Testis (tissue), 3 donors: ENCODE data around the gene KYAT1. TPM values are rescaled to one million over a fixed set of nuclear protein-coding genes. Genes with fewer than 3 reads are reported as not detected.

Source experiments
- DNase-seq: peaks from one replicate; pipeline ENCODE4 v3.0.0-alpha.2; 2019
- H3K27ac ChIP-seq, 2 donors: fragments of 200-600 bp; sonication (generic); one replicate each; pipeline ENCODE4 v1.5.1; 2019
- H3K27me3 ChIP-seq: fragments of 200-600 bp; sonication (generic); one replicate; pipeline ENCODE4 v1.5.1; 2019
- H3K36me3 ChIP-seq: fragments of 200-600 bp; sonication (generic); one replicate; pipeline ENCODE4 v1.5.1; 2017; ENCODE audit warnings: low read depth; ENCODE audit errors: missing control alignments
- H3K4me1 ChIP-seq: fragments of 200-600 bp; sonication (generic); one replicate; pipeline ENCODE4 v1.5.1; 2019
- H3K4me3 ChIP-seq, 2 donors: fragments of 200-600 bp; sonication (generic); one replicate each; pipeline ENCODE4 v1.5.1; 2017 to 2019
- H3K9me3 ChIP-seq: fragments of 200-600 bp; sonication (generic); one replicate; pipeline ENCODE4 v1.5.1; 2017
- POLR2A ChIP-seq: fragments of 450-650 bp; IDR thresholded peaks from one replicate; pipeline ENCODE4 v1.6.1; 2017; ENCODE audit warnings: antibody characterized with exemption, mild to moderate bottlenecking, moderate library complexity
- WGBS, 2 donors: methylation state at CpG; one replicate each; pipeline ENCODE4 v1.1.5; 2018; 5-methylcytosine and 5-hydroxymethylcytosine counted together
- intact Hi-C: fragments of 100-400 bp; cut with DNase I; formaldehyde crosslinking; loops from one replicate; pipeline ENCODE4 v1.15.1; 2023; ENCODE audit warnings: low total_unique reads
- polyA plus RNA-seq: library from polyadenylated mRNA; stranded (reverse); fragments of 350-450 nt; fragmentation: Illumina TruSeq; extraction: RNeasy Lipid Tissue Mini Kit (QIAGEN cat#74804); gene quantifications from one replicate; pipeline ENCODE4 v1.2.3, GENCODE V29; 2014; ENCODE audit warnings: low read depth, low replicate concordance; ENCODE audit not compliant: insufficient read depth
- total RNA-seq, 2 donors: library from RNA; depleted of rRNA; stranded (reverse); fragments of >200 nt; gene quantifications; one replicate each; pipeline ENCODE4 v1.2.3, GENCODE V29; 2016
- TF ChIP-seq, protein P1 (sequence below), 3 experiments: fragments of 450-650 bp in 2 of 3; fragments of 200-600 bp in 1 of 3; sonication (generic) in 1 of 3; IDR thresholded peaks; one replicate each; pipeline ENCODE4 v1.5.1; 2016 to 2019; ENCODE audit warnings: antibody characterized with exemption in 3 of 3, mild to moderate bottlenecking in 2 of 3, moderate library complexity in 1 of 3

KYAT1 gene
- total and polyA plus RNA-seq, 3 donors from 2014 or later, result 11.6 to 18.0 (median 14.0) TPM

DNA sequence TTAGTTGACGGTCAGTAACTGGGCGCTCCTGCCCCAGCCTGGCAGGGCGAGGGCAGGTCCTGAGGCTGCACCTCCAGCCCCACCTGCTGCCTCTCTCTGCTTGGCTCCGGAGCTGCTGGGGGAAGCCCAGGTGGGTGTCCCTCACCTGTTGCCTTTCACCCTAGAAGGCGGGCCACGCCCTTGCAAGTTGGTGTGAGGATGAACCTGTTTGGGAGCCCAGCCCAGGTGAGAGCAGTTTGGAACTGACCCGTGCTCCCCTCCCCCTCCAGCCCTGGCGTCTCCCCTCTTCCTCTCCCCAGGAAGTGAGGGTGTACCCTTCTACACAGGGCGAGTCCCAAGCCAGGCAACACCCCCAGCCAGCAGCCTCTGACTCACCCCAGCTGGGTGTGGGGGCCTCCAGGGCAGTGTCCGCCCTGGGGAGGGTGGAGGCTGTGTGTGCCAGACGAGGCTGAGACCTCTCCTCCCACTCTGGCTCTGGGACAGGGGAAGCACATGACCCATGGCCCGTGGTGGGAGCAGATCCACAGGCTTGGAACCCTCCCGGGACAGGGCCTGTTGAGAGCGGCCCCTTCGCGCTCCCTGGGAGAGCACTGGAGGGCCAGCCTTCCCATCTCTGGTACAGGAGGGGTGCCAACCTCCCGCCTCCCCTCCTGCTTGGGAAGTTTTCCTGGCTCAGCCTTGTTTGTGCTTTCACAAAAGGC lies 10.6 kb upstream of the KYAT1 start:
- Histone ChIP-seq H3K9me3 (no peaks in the 10 kb centered on the region), H3K27me3 (no peaks in the 10 kb centered on the region), H3K4me3 (no peak overlapping the region), H3K27ac (peak overlapping the region; percentile 85), H3K36me3 (no peaks in the 10 kb centered on the region), H3K4me1 (peaks cover 35% of the 10 kb centered on the region)
- peak; percentile 87 for DNase-seq
- intact Hi-C loops, result no loop called here
- TF ChIP-seq, protein P1, sequence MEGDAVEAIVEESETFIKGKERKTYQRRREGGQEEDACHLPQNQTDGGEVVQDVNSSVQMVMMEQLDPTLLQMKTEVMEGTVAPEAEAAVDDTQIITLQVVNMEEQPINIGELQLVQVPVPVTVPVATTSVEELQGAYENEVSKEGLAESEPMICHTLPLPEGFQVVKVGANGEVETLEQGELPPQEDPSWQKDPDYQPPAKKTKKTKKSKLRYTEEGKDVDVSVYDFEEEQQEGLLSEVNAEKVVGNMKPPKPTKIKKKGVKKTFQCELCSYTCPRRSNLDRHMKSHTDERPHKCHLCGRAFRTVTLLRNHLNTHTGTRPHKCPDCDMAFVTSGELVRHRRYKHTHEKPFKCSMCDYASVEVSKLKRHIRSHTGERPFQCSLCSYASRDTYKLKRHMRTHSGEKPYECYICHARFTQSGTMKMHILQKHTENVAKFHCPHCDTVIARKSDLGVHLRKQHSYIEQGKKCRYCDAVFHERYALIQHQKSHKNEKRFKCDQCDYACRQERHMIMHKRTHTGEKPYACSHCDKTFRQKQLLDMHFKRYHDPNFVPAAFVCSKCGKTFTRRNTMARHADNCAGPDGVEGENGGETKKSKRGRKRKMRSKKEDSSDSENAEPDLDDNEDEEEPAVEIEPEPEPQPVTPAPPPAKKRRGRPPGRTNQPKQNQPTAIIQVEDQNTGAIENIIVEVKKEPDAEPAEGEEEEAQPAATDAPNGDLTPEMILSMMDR (IDR thresholded peaks at IDR 0.05), result no peak
- TF ChIP-seq POLR2A, result no peak
- 45 to 65% methylated on average over 6 to 11 of the region's 17 CpGs for WGBS, 2 donors

DNA sequence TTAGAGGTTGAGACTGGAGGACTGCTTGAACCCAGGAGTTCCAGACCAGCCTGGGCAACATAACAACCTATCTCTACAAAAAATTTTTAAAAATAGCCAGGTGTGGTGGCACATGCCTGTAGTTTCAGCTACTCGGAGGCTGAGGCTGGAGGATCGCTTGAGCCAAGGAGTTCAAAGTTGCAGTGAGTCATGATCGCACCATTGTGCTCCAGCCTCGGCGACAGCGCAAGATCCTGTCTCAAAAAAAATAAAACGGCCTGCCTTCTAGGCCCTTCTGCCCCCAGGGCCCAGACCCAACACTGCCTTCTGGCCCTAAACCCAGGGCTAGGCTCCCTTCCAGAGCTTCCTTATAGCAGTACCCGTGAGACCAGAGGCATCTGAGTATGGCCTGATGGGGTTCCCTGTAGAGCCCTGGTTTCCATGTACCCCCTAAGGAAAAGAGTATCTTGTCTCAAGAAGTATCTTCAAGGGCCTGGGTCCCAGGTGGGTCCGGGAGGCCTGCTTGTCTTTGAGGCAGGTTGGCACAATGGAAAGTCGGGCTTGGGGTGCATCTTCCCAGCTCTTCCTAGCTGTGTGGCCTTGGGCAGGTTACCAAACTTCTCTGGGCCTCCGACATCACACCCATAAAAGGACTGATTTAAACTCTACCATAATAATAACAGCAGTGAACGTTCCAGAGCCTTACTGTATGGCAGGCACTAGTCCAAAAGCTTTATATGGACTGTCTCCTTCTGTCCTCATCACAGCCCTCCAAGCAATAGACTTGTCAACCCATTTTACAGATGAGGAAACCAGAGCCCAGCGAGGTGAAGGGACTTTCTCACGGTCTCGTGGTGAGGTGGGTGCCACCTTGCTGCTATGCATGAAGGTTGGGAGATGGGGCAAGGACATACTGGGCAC lies 9.8 kb upstream of the KYAT1 start:
- no peaks in the 10 kb centered on the region for H3K36me3 ChIP-seq
- DNase-seq, result no peak
- 48 to 68% methylated on average over 11 to 15 of the region's 15 CpGs for WGBS, 2 donors
- intact Hi-C loops, result no loop called here
- no peak for TF ChIP-seq POLR2A
- TF ChIP-seq, protein P1 (IDR thresholded peaks at IDR 0.05), result no peak
- peaks cover 35% of the 10 kb centered on the region for H3K4me1 ChIP-seq
- no peaks in the 10 kb centered on the region for H3K9me3 ChIP-seq
- H3K27me3 ChIP-seq, result no peaks in the 10 kb centered on the region
- H3K27ac ChIP-seq, result peak overlapping the region; percentile 85
- H3K4me3 ChIP-seq, result no peak overlapping the region

DNA sequence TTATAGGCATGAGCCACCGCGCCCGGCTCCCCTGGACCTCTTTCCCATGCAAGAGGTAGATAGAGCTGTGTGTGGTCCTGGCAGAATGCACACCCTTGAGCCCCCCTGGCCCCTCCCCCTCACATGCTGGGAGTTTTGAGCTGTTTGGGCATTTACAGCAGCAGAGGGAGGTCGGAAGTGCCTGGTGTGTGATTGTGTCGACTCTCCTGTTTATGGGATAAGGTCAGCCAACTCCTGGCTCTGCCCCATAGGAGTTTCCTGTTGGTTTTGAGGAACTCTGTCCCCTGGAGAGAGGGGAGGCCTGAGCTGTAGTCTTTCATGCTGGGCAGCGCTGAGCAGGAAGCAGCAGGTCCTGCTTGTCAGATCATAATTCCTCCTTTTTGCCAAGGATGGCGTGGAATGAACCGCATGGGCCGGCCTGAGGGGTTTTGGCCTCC lies 6.2 kb upstream of the KYAT1 start:
- intact Hi-C loops, result no loop called here

DNA sequence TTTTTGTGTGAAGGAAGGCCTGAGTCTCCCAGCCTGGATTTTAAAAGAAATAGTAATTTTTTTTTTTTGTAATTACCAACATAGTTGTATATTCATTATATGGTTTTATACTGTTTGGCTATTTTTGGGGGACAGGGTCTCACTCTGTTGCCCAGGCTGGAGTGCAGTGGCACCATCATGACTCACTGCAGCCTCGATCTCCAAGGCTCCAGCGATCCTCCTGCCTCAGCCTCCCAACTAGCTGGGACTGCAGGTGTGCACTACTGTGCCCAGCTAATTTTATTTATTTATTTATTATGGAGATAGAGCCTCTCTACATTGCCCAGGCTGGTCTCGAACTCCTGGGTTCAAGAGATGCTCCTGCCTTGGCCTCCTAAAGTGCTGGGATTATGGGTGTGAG lies 5.3 kb upstream of the KYAT1 start:
- DNase-seq, result no peak
- no peaks in the 10 kb centered on the region for H3K27me3 ChIP-seq
- H3K4me3 ChIP-seq, result no peak overlapping the region
- intact Hi-C loops, result no loop called here
- H3K9me3 ChIP-seq, result no peaks in the 10 kb centered on the region
- H3K27ac ChIP-seq, result no peak overlapping the region
- H3K4me1 ChIP-seq, result peaks cover 27% of the 10 kb centered on the region
- no peak for TF ChIP-seq POLR2A
- TF ChIP-seq, protein P1 (IDR thresholded peaks at IDR 0.05), result no peak
- whole genome bisulfite sequencing, 2 donors, result 97 to 100% methylated on average over 3 of the region's 3 CpGs
- H3K36me3 ChIP-seq, result no peaks in the 10 kb centered on the region

More for the DNA sequence above, 6.2 kb upstream of the KYAT1 start:
- Histone ChIP-seq H3K9me3 (no peaks in the 10 kb centered on the region), H3K4me3 (no peak overlapping the region), H3K36me3 (no peaks in the 10 kb centered on the region), H3K27me3 (no peaks in the 10 kb centered on the region), H3K4me1 (peaks cover 35% of the 10 kb centered on the region), H3K27ac (no peak overlapping the region)
- TF ChIP-seq, protein P1 (IDR thresholded peaks at IDR 0.05), result no peak
- no peak for TF ChIP-seq POLR2A
- DNase-seq, result no peak
- WGBS, 2 donors, result 36 to 53% methylated on average over 7 to 9 of the region's 9 CpGs
